Stomach (tissue), 4 donors: Measurements from ENCODE around the gene ZNF692.

ENCODE experiments used
- EP300 ChIP-seq: sonication (generic); formaldehyde crosslinking; IDR thresholded peaks from one replicate; pipeline ENCODE4 v1.6.1; 2017; ENCODE audit warnings: antibody characterized with exemption
- POLR2A ChIP-seq, 4 donors: fragments of 450-650 bp; IDR thresholded peaks; one replicate each; pipeline ENCODE4 v1.6.1; 2016; ENCODE audit warnings: antibody characterized with exemption in 4 of 4, control low read depth in 2 of 4, mild to moderate bottlenecking in 1 of 4, moderate library complexity in 1 of 4
- POLR2AphosphoS5 ChIP-seq, 3 donors: sonication (generic); formaldehyde crosslinking; IDR thresholded peaks; one replicate each; pipeline ENCODE4 v1.6.1; 2016; ENCODE audit warnings: antibody characterized with exemption in 3 of 3
- TF ChIP-seq, protein P1 (sequence below), 7 experiments: fragments of 450-650 bp in 4 of 7; fragments of 200-600 bp in 3 of 7; sonication (generic) in 3 of 7; IDR thresholded peaks; one replicate each; pipeline ENCODE4 v1.5.1; 2016 to 2019; ENCODE audit warnings: antibody characterized with exemption in 7 of 7, control low read depth in 2 of 7, mild to moderate bottlenecking in 1 of 7

GRCh38 chr1:248892590-248892989 is 33.7 kb upstream of the ZNF692 start:
- TF ChIP-seq, protein P1, sequence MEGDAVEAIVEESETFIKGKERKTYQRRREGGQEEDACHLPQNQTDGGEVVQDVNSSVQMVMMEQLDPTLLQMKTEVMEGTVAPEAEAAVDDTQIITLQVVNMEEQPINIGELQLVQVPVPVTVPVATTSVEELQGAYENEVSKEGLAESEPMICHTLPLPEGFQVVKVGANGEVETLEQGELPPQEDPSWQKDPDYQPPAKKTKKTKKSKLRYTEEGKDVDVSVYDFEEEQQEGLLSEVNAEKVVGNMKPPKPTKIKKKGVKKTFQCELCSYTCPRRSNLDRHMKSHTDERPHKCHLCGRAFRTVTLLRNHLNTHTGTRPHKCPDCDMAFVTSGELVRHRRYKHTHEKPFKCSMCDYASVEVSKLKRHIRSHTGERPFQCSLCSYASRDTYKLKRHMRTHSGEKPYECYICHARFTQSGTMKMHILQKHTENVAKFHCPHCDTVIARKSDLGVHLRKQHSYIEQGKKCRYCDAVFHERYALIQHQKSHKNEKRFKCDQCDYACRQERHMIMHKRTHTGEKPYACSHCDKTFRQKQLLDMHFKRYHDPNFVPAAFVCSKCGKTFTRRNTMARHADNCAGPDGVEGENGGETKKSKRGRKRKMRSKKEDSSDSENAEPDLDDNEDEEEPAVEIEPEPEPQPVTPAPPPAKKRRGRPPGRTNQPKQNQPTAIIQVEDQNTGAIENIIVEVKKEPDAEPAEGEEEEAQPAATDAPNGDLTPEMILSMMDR (IDR thresholded peaks at IDR 0.05), result no peak
- TF ChIP-seq POLR2A (IDR thresholded peaks at IDR 0.05) (no peak), EP300 (no peak), POLR2AphosphoS5 (IDR thresholded peaks at IDR 0.05) (no peak)
